K562 (cell line): ENCODE results near the gene RTF1. TPM values are rescaled to one million over a fixed set of nuclear protein-coding genes. Genes with fewer than 3 reads are reported as not detected.

Experiments used
- CCNT2 ChIP-seq: IDR thresholded peaks from 2 replicates; pipeline ENCODE4 v1.6.1; 2011; ENCODE audit warnings: borderline replicate concordance, low read depth, mild to moderate bottlenecking, moderate library complexity, mixed read lengths, low read length; ENCODE audit not compliant: insufficient read length; ENCODE audit errors: extremely low read depth
- MYC ChIP-seq, 2 experiments: fragments of 250-450 bp in 1 of 2; sonication (Bioruptor Pico) in 1 of 2; IDR thresholded peaks; 2 replicates each; pipeline versions ENCODE4 v1.5.1 to v1.6.1; 2012 to 2021; ENCODE audit warnings: low read depth in 2 of 2, borderline replicate concordance in 1 of 2, improper control_type of control experiment in 1 of 2, low read length in 1 of 2, mild to moderate bottlenecking in 1 of 2, moderate library complexity in 1 of 2
- NFXL1 ChIP-seq: fragments of 450-650 bp; formaldehyde crosslinking; IDR thresholded peaks from 2 replicates; pipeline ENCODE4 v1.4.0; 2021; ENCODE audit warnings: mild to moderate bottlenecking
- NR2F6 ChIP-seq: fragments of 450-650 bp; formaldehyde crosslinking; IDR thresholded peaks from 2 replicates; pipeline ENCODE4 v1.4.0; 2020; ENCODE audit warnings: mild to moderate bottlenecking
- PURB ChIP-seq: sonication (generic); formaldehyde crosslinking; IDR thresholded peaks from 2 replicates; pipeline ENCODE4 v1.9.0; 2021; ENCODE audit warnings: low read depth, mild to moderate bottlenecking, missing genetic modification reagents
- SIN3A ChIP-seq, 2 experiments: fragments of 150-350 bp in 1 of 2; IDR thresholded peaks; 2 replicates each; pipeline ENCODE4 v1.6.1; 2011 to 2016; ENCODE audit warnings: borderline replicate concordance in 2 of 2, low read depth in 2 of 2, low read length in 2 of 2, mild to moderate bottlenecking in 2 of 2, moderate library complexity in 2 of 2; ENCODE audit not compliant: control insufficient read depth in 1 of 2
- ZNF143 ChIP-seq: sonication (generic); formaldehyde crosslinking; IDR thresholded peaks from 2 replicates; pipeline ENCODE4 v1.9.0; 2022; ENCODE audit warnings: mild to moderate bottlenecking, missing genetic modification reagents
- polyA plus RNA-seq, 8 experiments: library from polyadenylated mRNA; depleted of rRNA in 4 of 8; stranded (reverse) in 5 of 8; unstranded in 3 of 8; fragments of >200 nt; fragmentation: Nextera tagmentation in 2 of 8; fragmentation: Illumina TruSeq in 1 of 8; extraction: Ambion mirVana in 2 of 8; extraction: Trizol in 1 of 8; gene quantifications; 2 replicates each; pipeline versions ENCODE4 v1.2.1 to v1.2.3, GENCODE V29; 2011 to 2014; ENCODE audit warnings: inconsistent platforms in 1 of 8, missing spikeins in 1 of 8
- total RNA-seq, 7 experiments: library from RNA; depleted of rRNA in 6 of 7; stranded (reverse); fragments of >200 nt in 6 of 7; fragmentation: Illumina TruSeq in 2 of 7; extraction: Trizol in 2 of 7; gene quantifications; 2 replicates each; pipeline versions ENCODE4 v1.2.1 to v1.2.3, GENCODE V29; 2011 to 2021; ENCODE audit warnings: low replicate concordance in 1 of 7
- TF ChIP-seq, protein P1 (sequence below): fragments of 150-350 bp; IDR thresholded peaks from 2 replicates; pipeline ENCODE4 v1.6.1; 2014; ENCODE audit warnings: low read depth, mild to moderate bottlenecking, low read length, borderline replicate concordance
- TF ChIP-seq, protein P2 (sequence below): fragments of 250-450 bp; sonication (Bioruptor Pico); IDR thresholded peaks from 2 replicates; pipeline ENCODE4 v1.4.0; 2020
- TF ChIP-seq, protein P3 (sequence below), 2 experiments: fragments of 450-650 bp; conservative IDR thresholded peaks; 2 replicates each; pipeline ENCODE4 v1.6.1; 2017; ENCODE audit warnings: mild to moderate bottlenecking in 2 of 2, moderate library complexity in 2 of 2
- TF ChIP-seq, protein P4 (sequence below): sonication (generic); formaldehyde crosslinking; IDR thresholded peaks from 2 replicates; pipeline ENCODE4 v1.8.1; 2023; ENCODE audit warnings: mild to moderate bottlenecking, missing genetic modification reagents

The RTF1 gene
- total and polyA plus RNA-seq, 9 of the 15 experiments (the other 6 are each of a cell fraction or from before 2014, with no cell fraction given), result 7.6 to 69.5 (median 31.5) TPM

DNA sequence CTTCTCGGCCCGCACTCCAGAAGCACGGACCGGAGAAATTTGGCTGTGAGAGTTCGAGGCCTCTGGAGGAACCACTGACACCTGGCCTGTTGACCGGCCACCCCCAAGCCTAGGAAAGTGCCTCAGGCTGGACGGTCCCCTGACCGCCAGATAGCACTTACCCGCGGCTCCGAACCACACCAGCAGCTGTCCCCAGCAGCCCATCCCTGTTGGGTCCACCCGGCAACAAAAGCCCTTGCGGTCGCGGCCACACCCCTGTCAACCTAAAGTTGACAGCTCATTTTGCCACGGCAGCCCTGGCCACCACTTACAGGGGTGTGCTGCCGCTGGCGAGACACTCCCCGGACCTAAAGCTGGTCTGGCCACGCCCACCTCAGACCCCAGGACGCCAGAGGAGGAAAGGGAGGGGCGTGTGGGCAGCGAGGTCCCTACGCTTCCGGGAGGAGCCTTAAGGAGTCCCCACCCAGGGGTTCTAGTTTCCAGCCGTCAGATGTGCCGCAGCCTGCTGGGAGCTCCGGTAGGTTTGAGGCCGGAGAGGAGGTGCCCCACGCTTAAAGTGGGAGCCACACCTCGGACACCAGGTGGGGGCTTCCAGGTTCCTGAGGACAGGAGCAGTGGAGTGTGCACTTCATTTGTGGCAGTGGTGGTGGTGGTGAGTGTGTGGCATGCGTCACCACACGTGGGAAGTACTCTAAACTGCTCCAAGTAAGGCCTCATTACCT is 96.8 kb downstream of the RTF1 start, which contains the start of gene LTK (continued):
- TF ChIP-seq, protein P1, sequence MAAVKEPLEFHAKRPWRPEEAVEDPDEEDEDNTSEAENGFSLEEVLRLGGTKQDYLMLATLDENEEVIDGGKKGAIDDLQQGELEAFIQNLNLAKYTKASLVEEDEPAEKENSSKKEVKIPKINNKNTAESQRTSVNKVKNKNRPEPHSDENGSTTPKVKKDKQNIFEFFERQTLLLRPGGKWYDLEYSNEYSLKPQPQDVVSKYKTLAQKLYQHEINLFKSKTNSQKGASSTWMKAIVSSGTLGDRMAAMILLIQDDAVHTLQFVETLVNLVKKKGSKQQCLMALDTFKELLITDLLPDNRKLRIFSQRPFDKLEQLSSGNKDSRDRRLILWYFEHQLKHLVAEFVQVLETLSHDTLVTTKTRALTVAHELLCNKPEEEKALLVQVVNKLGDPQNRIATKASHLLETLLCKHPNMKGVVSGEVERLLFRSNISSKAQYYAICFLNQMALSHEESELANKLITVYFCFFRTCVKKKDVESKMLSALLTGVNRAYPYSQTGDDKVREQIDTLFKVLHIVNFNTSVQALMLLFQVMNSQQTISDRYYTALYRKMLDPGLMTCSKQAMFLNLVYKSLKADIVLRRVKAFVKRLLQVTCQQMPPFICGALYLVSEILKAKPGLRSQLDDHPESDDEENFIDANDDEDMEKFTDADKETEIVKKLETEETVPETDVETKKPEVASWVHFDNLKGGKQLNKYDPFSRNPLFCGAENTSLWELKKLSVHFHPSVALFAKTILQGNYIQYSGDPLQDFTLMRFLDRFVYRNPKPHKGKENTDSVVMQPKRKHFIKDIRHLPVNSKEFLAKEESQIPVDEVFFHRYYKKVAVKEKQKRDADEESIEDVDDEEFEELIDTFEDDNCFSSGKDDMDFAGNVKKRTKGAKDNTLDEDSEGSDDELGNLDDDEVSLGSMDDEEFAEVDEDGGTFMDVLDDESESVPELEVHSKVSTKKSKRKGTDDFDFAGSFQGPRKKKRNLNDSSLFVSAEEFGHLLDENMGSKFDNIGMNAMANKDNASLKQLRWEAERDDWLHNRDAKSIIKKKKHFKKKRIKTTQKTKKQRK, result no peak
- peak in 1 of 2 experiments; percentile 74; a peak in 3 of 4 replicates for TF ChIP-seq SIN3A (IDR thresholded peaks at IDR 0.05; ENCODE audit: borderline replicate concordance in 2 of 2, control insufficient read depth in 1 of 2, low read depth in 2 of 2, low read length in 2 of 2)
- TF ChIP-seq CCNT2, result peak; percentile 50
- TF ChIP-seq, protein P2, sequence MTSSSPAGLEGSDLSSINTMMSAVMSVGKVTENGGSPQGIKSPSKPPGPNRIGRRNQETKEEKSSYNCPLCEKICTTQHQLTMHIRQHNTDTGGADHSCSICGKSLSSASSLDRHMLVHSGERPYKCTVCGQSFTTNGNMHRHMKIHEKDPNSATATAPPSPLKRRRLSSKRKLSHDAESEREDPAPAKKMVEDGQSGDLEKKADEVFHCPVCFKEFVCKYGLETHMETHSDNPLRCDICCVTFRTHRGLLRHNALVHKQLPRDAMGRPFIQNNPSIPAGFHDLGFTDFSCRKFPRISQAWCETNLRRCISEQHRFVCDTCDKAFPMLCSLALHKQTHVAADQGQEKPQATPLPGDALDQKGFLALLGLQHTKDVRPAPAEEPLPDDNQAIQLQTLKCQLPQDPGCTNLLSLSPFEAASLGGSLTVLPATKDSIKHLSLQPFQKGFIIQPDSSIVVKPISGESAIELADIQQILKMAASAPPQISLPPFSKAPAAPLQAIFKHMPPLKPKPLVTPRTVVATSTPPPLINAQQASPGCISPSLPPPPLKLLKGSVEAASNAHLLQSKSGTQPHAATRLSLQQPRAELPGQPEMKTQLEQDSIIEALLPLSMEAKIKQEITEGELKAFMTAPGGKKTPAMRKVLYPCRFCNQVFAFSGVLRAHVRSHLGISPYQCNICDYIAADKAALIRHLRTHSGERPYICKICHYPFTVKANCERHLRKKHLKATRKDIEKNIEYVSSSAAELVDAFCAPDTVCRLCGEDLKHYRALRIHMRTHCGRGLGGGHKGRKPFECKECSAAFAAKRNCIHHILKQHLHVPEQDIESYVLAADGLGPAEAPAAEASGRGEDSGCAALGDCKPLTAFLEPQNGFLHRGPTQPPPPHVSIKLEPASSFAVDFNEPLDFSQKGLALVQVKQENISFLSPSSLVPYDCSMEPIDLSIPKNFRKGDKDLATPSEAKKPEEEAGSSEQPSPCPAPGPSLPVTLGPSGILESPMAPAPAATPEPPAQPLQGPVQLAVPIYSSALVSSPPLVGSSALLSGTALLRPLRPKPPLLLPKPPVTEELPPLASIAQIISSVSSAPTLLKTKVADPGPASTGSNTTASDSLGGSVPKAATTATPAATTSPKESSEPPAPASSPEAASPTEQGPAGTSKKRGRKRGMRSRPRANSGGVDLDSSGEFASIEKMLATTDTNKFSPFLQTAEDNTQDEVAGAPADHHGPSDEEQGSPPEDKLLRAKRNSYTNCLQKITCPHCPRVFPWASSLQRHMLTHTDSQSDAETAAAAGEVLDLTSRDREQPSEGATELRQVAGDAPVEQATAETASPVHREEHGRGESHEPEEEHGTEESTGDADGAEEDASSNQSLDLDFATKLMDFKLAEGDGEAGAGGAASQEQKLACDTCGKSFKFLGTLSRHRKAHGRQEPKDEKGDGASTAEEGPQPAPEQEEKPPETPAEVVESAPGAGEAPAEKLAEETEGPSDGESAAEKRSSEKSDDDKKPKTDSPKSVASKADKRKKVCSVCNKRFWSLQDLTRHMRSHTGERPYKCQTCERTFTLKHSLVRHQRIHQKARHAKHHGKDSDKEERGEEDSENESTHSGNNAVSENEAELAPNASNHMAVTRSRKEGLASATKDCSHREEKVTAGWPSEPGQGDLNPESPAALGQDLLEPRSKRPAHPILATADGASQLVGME (CRISPR knock-in tag), result no peak
- no peak for TF ChIP-seq NR2F6 (CRISPR knock-in tag)
- peak; percentile 39; the same call in 1 of the 2 replicates for TF ChIP-seq MYC (IDR thresholded peaks at IDR 0.05; ENCODE audit: low read depth, low read length)
- TF ChIP-seq MYC (CRISPR knock-in tag; IDR thresholded peaks at IDR 0.05; ENCODE audit: borderline replicate concordance, low read depth), result no peak
- TF ChIP-seq, protein P3, sequence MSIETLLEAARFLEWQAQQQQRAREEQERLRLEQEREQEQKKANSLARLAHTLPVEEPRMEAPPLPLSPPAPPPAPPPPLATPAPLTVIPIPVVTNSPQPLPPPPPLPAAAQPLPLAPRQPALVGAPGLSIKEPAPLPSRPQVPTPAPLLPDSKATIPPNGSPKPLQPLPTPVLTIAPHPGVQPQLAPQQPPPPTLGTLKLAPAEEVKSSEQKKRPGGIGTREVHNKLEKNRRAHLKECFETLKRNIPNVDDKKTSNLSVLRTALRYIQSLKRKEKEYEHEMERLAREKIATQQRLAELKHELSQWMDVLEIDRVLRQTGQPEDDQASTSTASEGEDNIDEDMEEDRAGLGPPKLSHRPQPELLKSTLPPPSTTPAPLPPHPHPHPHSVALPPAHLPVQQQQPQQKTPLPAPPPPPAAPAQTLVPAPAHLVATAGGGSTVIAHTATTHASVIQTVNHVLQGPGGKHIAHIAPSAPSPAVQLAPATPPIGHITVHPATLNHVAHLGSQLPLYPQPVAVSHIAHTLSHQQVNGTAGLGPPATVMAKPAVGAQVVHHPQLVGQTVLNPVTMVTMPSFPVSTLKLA (conservative IDR thresholded peaks at IDR 0.05), result peak; percentile 75 to 87
- TF ChIP-seq, protein P4, sequence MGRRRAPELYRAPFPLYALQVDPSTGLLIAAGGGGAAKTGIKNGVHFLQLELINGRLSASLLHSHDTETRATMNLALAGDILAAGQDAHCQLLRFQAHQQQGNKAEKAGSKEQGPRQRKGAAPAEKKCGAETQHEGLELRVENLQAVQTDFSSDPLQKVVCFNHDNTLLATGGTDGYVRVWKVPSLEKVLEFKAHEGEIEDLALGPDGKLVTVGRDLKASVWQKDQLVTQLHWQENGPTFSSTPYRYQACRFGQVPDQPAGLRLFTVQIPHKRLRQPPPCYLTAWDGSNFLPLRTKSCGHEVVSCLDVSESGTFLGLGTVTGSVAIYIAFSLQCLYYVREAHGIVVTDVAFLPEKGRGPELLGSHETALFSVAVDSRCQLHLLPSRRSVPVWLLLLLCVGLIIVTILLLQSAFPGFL (CRISPR knock-in tag), result no peak
- no peak for TF ChIP-seq ZNF143 (CRISPR knock-in tag)
- no peak for TF ChIP-seq PURB (CRISPR knock-in tag)
- no peak for TF ChIP-seq NFXL1
